A549 (cell line): Measurements from ENCODE around the gene MOB3A.

ENCODE experiments used
- CHD2 ChIP-seq: fragments of 150-350 bp; IDR thresholded peaks from 2 replicates; pipeline ENCODE4 v1.6.1; 2014; ENCODE audit warnings: low read length; ENCODE audit not compliant: partially characterized antibody
- HDAC2 ChIP-seq: fragments of 200-600 bp; sonication (generic); IDR thresholded peaks from 2 replicates; pipeline ENCODE4 v1.6.1; 2016
- HOXA7 ChIP-seq: fragments of 250-450 bp; sonication (Bioruptor Pico); IDR thresholded peaks from 2 replicates; pipeline ENCODE4 v1.5.0; 2020; ENCODE audit warnings: mild to moderate bottlenecking, moderate library complexity
- MAFK ChIP-seq: fragments of 450-650 bp; IDR thresholded peaks from 2 replicates; pipeline ENCODE4 v1.6.1; 2014; ENCODE audit not compliant: partially characterized antibody
- POLR2A ChIP-seq: IDR thresholded peaks from 2 replicates; pipeline ENCODE4 v1.6.1; 2012; ENCODE audit warnings: mild to moderate bottlenecking, low read length
- POLR2AphosphoS2 ChIP-seq: conservative IDR thresholded peaks from 2 replicates; pipeline ENCODE4 v1.6.1; 2012; ENCODE audit warnings: low read length, improper control_type of control experiment, inconsistent platforms
- RAD21 ChIP-seq, 2 experiments: fragments of >200 bp in 1 of 2; sonication (Bioruptor Twin) in 1 of 2; formaldehyde crosslinking in 1 of 2; IDR thresholded peaks in 1 of 2; conservative IDR thresholded peaks in 1 of 2; 2 replicates in 1 of 2; 3 replicates in 1 of 2; pipeline ENCODE4 v1.6.1; 2012 to 2018; ENCODE audit warnings: inconsistent platforms in 1 of 2
- RFX5 ChIP-seq: fragments of 450-650 bp; IDR thresholded peaks from 2 replicates; pipeline ENCODE4 v1.7.1; 2014; ENCODE audit warnings: antibody characterized with exemption, mild to moderate bottlenecking, moderate library complexity
- RNF2 ChIP-seq: fragments of 200-600 bp; sonication (generic); IDR thresholded peaks from 2 replicates; pipeline ENCODE4 v1.6.1; 2016; ENCODE audit warnings: low read depth, mild to moderate bottlenecking, antibody characterized with exemption, moderate library complexity, borderline replicate concordance
- USF2 ChIP-seq: fragments of 450-650 bp; IDR thresholded peaks from 2 replicates; pipeline ENCODE4 v1.6.1; 2014; ENCODE audit warnings: antibody characterized with exemption
- TF ChIP-seq, protein P1 (sequence below): fragments of >200 bp; sonication (Bioruptor Twin); formaldehyde crosslinking; IDR thresholded peaks from 3 replicates; pipeline ENCODE4 v1.5.1; 2016
- TF ChIP-seq, protein P2 (sequence below): fragments of 200-600 bp; sonication (generic); IDR thresholded peaks from 2 replicates; pipeline ENCODE4 v1.6.1; 2016; ENCODE audit warnings: antibody characterized with exemption, mild to moderate bottlenecking, moderate library complexity
- TF ChIP-seq, protein P3 (sequence below): IDR thresholded peaks from 2 replicates; pipeline ENCODE4 v1.6.1; 2012
- TF ChIP-seq, protein P4 (sequence below): fragments of 250-450 bp; sonication (Bioruptor Pico); IDR thresholded peaks from 2 replicates; pipeline ENCODE4 v1.5.0; 2021; ENCODE audit warnings: mild to moderate bottlenecking, moderate library complexity, borderline replicate concordance

DNA sequence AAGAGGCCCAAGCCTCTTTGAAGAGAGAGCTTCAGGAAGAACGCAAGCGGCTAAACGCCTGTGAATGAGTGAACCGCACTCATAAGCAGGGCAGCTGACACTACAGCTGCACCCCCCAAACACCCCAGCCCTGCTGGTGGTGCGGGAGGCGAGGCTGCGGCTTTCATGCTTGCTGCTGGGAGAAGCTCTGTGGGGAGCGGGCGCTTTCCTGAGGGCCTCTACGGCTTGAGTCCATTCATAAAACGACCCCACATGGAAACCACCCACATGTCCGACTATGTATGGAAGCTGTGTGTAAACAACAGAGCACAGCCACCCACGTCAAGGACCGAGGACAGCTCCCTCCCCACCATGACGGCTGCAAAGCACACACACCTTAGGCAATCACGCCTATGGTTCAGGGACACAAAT is 49.7 kb upstream of the MOB3A start:
- no peak for TF ChIP-seq POLR2A
- TF ChIP-seq, protein P1, sequence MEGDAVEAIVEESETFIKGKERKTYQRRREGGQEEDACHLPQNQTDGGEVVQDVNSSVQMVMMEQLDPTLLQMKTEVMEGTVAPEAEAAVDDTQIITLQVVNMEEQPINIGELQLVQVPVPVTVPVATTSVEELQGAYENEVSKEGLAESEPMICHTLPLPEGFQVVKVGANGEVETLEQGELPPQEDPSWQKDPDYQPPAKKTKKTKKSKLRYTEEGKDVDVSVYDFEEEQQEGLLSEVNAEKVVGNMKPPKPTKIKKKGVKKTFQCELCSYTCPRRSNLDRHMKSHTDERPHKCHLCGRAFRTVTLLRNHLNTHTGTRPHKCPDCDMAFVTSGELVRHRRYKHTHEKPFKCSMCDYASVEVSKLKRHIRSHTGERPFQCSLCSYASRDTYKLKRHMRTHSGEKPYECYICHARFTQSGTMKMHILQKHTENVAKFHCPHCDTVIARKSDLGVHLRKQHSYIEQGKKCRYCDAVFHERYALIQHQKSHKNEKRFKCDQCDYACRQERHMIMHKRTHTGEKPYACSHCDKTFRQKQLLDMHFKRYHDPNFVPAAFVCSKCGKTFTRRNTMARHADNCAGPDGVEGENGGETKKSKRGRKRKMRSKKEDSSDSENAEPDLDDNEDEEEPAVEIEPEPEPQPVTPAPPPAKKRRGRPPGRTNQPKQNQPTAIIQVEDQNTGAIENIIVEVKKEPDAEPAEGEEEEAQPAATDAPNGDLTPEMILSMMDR, result no peak
- TF ChIP-seq MAFK, result no peak
- no peak for TF ChIP-seq RFX5
- TF ChIP-seq HOXA7 (CRISPR knock-in tag), result no peak
- no peak for TF ChIP-seq RAD21 (conservative IDR thresholded peaks at IDR 0.05 in 1 of 2, IDR thresholded peaks at IDR 0.05 in 1 of 2)
- no peak for TF ChIP-seq HDAC2
- TF ChIP-seq, protein P2, sequence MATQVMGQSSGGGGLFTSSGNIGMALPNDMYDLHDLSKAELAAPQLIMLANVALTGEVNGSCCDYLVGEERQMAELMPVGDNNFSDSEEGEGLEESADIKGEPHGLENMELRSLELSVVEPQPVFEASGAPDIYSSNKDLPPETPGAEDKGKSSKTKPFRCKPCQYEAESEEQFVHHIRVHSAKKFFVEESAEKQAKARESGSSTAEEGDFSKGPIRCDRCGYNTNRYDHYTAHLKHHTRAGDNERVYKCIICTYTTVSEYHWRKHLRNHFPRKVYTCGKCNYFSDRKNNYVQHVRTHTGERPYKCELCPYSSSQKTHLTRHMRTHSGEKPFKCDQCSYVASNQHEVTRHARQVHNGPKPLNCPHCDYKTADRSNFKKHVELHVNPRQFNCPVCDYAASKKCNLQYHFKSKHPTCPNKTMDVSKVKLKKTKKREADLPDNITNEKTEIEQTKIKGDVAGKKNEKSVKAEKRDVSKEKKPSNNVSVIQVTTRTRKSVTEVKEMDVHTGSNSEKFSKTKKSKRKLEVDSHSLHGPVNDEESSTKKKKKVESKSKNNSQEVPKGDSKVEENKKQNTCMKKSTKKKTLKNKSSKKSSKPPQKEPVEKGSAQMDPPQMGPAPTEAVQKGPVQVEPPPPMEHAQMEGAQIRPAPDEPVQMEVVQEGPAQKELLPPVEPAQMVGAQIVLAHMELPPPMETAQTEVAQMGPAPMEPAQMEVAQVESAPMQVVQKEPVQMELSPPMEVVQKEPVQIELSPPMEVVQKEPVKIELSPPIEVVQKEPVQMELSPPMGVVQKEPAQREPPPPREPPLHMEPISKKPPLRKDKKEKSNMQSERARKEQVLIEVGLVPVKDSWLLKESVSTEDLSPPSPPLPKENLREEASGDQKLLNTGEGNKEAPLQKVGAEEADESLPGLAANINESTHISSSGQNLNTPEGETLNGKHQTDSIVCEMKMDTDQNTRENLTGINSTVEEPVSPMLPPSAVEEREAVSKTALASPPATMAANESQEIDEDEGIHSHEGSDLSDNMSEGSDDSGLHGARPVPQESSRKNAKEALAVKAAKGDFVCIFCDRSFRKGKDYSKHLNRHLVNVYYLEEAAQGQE, result peak; percentile 46; the same call in 1 of the 2 replicates
- no peak for TF ChIP-seq USF2
- TF ChIP-seq, protein P3, sequence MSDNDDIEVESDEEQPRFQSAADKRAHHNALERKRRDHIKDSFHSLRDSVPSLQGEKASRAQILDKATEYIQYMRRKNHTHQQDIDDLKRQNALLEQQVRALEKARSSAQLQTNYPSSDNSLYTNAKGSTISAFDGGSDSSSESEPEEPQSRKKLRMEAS, result no peak
- TF ChIP-seq, protein P4, sequence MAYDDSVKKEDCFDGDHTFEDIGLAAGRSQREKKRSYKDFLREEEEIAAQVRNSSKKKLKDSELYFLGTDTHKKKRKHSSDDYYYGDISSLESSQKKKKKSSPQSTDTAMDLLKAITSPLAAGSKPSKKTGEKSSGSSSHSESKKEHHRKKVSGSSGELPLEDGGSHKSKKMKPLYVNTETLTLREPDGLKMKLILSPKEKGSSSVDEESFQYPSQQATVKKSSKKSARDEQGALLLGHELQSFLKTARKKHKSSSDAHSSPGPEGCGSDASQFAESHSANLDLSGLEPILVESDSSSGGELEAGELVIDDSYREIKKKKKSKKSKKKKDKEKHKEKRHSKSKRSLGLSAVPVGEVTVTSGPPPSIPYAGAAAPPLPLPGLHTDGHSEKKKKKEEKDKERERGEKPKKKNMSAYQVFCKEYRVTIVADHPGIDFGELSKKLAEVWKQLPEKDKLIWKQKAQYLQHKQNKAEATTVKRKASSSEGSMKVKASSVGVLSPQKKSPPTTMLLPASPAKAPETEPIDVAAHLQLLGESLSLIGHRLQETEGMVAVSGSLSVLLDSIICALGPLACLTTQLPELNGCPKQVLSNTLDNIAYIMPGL (CRISPR knock-in tag), result no peak
- no peak for TF ChIP-seq POLR2AphosphoS2
- no peak for TF ChIP-seq RNF2
- no peak for TF ChIP-seq CHD2
